Naive thymus-derived CD8-positive, alpha-beta T cell (primary cell): Measurements from ENCODE around the gene WFDC1. TPM values are rescaled to one million over a fixed set of nuclear protein-coding genes. Genes with fewer than 3 reads are reported as not detected.

Experiments
- ATAC-seq, 2 donors: fragments of 150-1000 bp; cut with Tn5 transposase in 1 of 2; sonication (Bioruptor Pico), chemical (Tn5 transposase) in 1 of 2; 1 replicate in 1 of 2; 2 replicates in 1 of 2; pipeline ENCODE4 v1.10.0; 2021; ENCODE audit warnings: mild to moderate bottlenecking in 2 of 2, moderate library complexity in 2 of 2
- POLR2A ChIA-PET: fragments of 350-600 bp; sonication (Branson Sonifier 250); formaldehyde crosslinking; loops from one replicate; lab custom pipeline; 2021; ENCODE audit warnings: antibody characterized with exemption; lab: Charles Lee
- DNase-seq, 10 donors: peaks; one replicate each; pipeline versions ENCODE4 v3.0.0 to v3.0.0-alpha.2; 2020 to 2022
- H3K27ac Mint-ChIP-seq, 10 donors: one replicate each; pipeline ENCODE4 v1.8.0; 2020 to 2022; ENCODE audit warnings: mild to moderate bottlenecking in 10 of 10, mixed read lengths in 10 of 10, moderate library complexity in 4 of 10, inconsistent platforms in 1 of 10
- H3K27me3 Mint-ChIP-seq, 5 donors: one replicate each; pipeline ENCODE4 v1.8.0; 2021 to 2022; ENCODE audit warnings: mixed read lengths in 5 of 5
- H3K36me3 Mint-ChIP-seq, 3 donors: one replicate each; pipeline ENCODE4 v1.8.0; 2020 to 2022; ENCODE audit warnings: mixed read lengths in 3 of 3, mild to moderate bottlenecking in 2 of 3, inconsistent platforms in 1 of 3
- H3K4me1 Mint-ChIP-seq, 4 donors: one replicate each; pipeline ENCODE4 v1.8.0; 2021 to 2022; ENCODE audit warnings: mixed read lengths in 4 of 4
- H3K4me3 Mint-ChIP-seq, 10 donors: one replicate each; pipeline ENCODE4 v1.8.0; 2020 to 2022; ENCODE audit warnings: mild to moderate bottlenecking in 10 of 10, mixed read lengths in 10 of 10, moderate library complexity in 6 of 10, inconsistent platforms in 1 of 10
- H3K9me3 Mint-ChIP-seq, 9 donors: one replicate each; pipeline ENCODE4 v1.8.0; 2020 to 2022; ENCODE audit warnings: mixed read lengths in 9 of 9, mild to moderate bottlenecking in 3 of 9, inconsistent platforms in 1 of 9, moderate library complexity in 1 of 9
- polyA plus RNA-seq, 3 donors: library from polyadenylated mRNA; unstranded; fragments of 300-500 nt; fragmentation: Illumina TruSeq; gene quantifications; one replicate each; pipeline ENCODE4 v1.2.3, GENCODE V29; 2021
- total RNA-seq, 8 experiments: library from RNA in 2 of 8; stranded (reverse) in 2 of 8; gene quantifications; one replicate each; pipeline ENCODE4 v1.2.3 and lab custom pipeline; 2021 to 2026

Gene WFDC1
- total and polyA plus RNA-seq, 5 experiments from 2014 or later, result not detected

- no peak overlapping the region for H3K4me3 Mint-ChIP-seq
- DNase-seq (no peak), ATAC-seq (no peak)
- H3K9me3 Mint-ChIP-seq, result no peaks in the 10 kb centered on the region
- peaks cover 0 to 2% (median 0%) of the 10 kb centered on the region in 4 donors for H3K4me1 Mint-ChIP-seq
- H3K27ac Mint-ChIP-seq, result no peak overlapping the region
- peaks cover 0 to 14% (median 5%) of the 10 kb centered on the region in 5 donors for H3K27me3 Mint-ChIP-seq
- POLR2A ChIA-PET, result no interaction called here
- H3K36me3 Mint-ChIP-seq, result no peaks in the 10 kb centered on the region
These were observed 19.0 kb upstream of the WFDC1 start for GRCh38 chr16:84275585-84276151.

- Mint-ChIP-seq H3K4me1 (peaks cover 0 to 2% (median 0%) of the 10 kb centered on the region in 4 donors), H3K4me3 (no peak overlapping the region), H3K27ac (peak overlapping the region in 1 of 10 donors; percentile 23), H3K27me3 (peaks cover 0 to 14% (median 5%) of the 10 kb centered on the region in 5 donors), H3K36me3 (no peaks in the 10 kb centered on the region), H3K9me3 (no peaks in the 10 kb centered on the region)
- ATAC-seq (peak; percentile 74 to 82), DNase-seq (peak; percentile 32 to 78 (median 63))
- POLR2A ChIA-PET, result interaction anchor here (0.6 kb wide), 1 partner anchor 231 kb away, joined by 3 read pairs; no protein-coding TSS in a partner anchor
These were observed 17.3 kb upstream of the WFDC1 start for GRCh38 chr16:84277244-84277823.

GRCh38 chr16:84278333-84278732 is 16.3 kb upstream of the WFDC1 start:
- no peaks in the 10 kb centered on the region for H3K9me3 Mint-ChIP-seq
- ATAC-seq (no peak), DNase-seq (no peak)
- no peak overlapping the region for H3K27ac Mint-ChIP-seq
- no peak overlapping the region for H3K4me3 Mint-ChIP-seq
- peaks cover 0 to 2% (median 0%) of the 10 kb centered on the region in 4 donors for H3K4me1 Mint-ChIP-seq
- no peaks in the 10 kb centered on the region for H3K36me3 Mint-ChIP-seq
- peaks cover 0 to 16% (median 5%) of the 10 kb centered on the region in 5 donors for H3K27me3 Mint-ChIP-seq
- POLR2A ChIA-PET, result no interaction called here

- Mint-ChIP-seq H3K4me3 (no peak overlapping the region), H3K27ac (no peak overlapping the region), H3K4me1 (peaks cover 0 to 5% (median 0%) of the 10 kb centered on the region in 4 donors), H3K9me3 (no peaks in the 10 kb centered on the region), H3K36me3 (no peaks in the 10 kb centered on the region), H3K27me3 (peaks cover 0 to 16% (median 5%) of the 10 kb centered on the region in 5 donors)
- POLR2A ChIA-PET, result no interaction called here
- DNase-seq, result no peak
- no peak for ATAC-seq
These were observed 15.7 kb upstream of the WFDC1 start for GRCh38 chr16:84278968-84279367.

- H3K9me3 Mint-ChIP-seq, result no peaks in the 10 kb centered on the region
- peaks cover 0 to 16% (median 5%) of the 10 kb centered on the region in 5 donors for H3K27me3 Mint-ChIP-seq
- POLR2A ChIA-PET, result no interaction called here
- no peak for ATAC-seq
- H3K4me3 Mint-ChIP-seq, result no peak overlapping the region
- no peaks in the 10 kb centered on the region for H3K36me3 Mint-ChIP-seq
- DNase-seq, result no peak
- H3K4me1 Mint-ChIP-seq, result peaks cover 0 to 5% (median 0%) of the 10 kb centered on the region in 4 donors
- H3K27ac Mint-ChIP-seq, result no peak overlapping the region
These were observed 14.8 kb upstream of the WFDC1 start for GRCh38 chr16:84279881-84280280.

GRCh38 chr16:84281074-84281473 is 13.6 kb upstream of the WFDC1 start:
- DNase-seq (no peak), ATAC-seq (no peak)
- Mint-ChIP-seq H3K9me3 (no peaks in the 10 kb centered on the region), H3K4me3 (no peak overlapping the region), H3K36me3 (no peaks in the 10 kb centered on the region), H3K4me1 (peaks cover 0 to 5% (median 0%) of the 10 kb centered on the region in 4 donors), H3K27ac (no peak overlapping the region), H3K27me3 (peaks cover 0 to 10% (median 4%) of the 10 kb centered on the region in 5 donors)
- POLR2A ChIA-PET, result no interaction called here

- H3K4me3 Mint-ChIP-seq, result no peak overlapping the region
- no peaks in the 10 kb centered on the region for H3K36me3 Mint-ChIP-seq
- DNase-seq, result no peak
- H3K27ac Mint-ChIP-seq, result no peak overlapping the region
- ATAC-seq, result no peak
- POLR2A ChIA-PET, result no interaction called here
- peaks cover 0 to 10% (median 4%) of the 10 kb centered on the region in 5 donors for H3K27me3 Mint-ChIP-seq
- peaks cover 0 to 5% (median 0%) of the 10 kb centered on the region in 4 donors for H3K4me1 Mint-ChIP-seq
- H3K9me3 Mint-ChIP-seq, result no peaks in the 10 kb centered on the region
These were observed 12.1 kb upstream of the WFDC1 start for GRCh38 chr16:84282533-84282932.

GRCh38 chr16:84283314-84284153 is 11.1 kb upstream of the WFDC1 start:
- H3K36me3 Mint-ChIP-seq, result no peaks in the 10 kb centered on the region
- peak overlapping the region in 1 of 10 donors; percentile 24 for H3K27ac Mint-ChIP-seq
- H3K4me3 Mint-ChIP-seq, result no peak overlapping the region
- DNase-seq (no peak), ATAC-seq (no peak)
- POLR2A ChIA-PET, result no interaction called here
- peaks cover 0 to 3% (median 0%) of the 10 kb centered on the region in 4 donors for H3K4me1 Mint-ChIP-seq
- H3K9me3 Mint-ChIP-seq, result no peaks in the 10 kb centered on the region
- H3K27me3 Mint-ChIP-seq, result peaks cover 2 to 15% (median 10%) of the 10 kb centered on the region in 5 donors

GRCh38 chr16:84284154-84284722 is 10.4 kb upstream of the WFDC1 start:
- ATAC-seq, result no peak
- Mint-ChIP-seq H3K27ac (no peak overlapping the region), H3K4me1 (peaks cover 0 to 3% (median 0%) of the 10 kb centered on the region in 4 donors), H3K9me3 (no peaks in the 10 kb centered on the region), H3K4me3 (no peak overlapping the region), H3K36me3 (no peaks in the 10 kb centered on the region), H3K27me3 (peaks cover 2 to 21% (median 13%) of the 10 kb centered on the region in 5 donors)
- POLR2A ChIA-PET, result no interaction called here
- no peak for DNase-seq

GRCh38 chr16:84286578-84287240 is 8.0 kb upstream of the WFDC1 start:
- no peak for DNase-seq
- no peak overlapping the region for H3K4me3 Mint-ChIP-seq
- no peaks in the 10 kb centered on the region for H3K36me3 Mint-ChIP-seq
- peaks cover 0 to 4% (median 2%) of the 10 kb centered on the region in 4 donors for H3K4me1 Mint-ChIP-seq
- ATAC-seq, result no peak
- no peaks in the 10 kb centered on the region for H3K9me3 Mint-ChIP-seq
- H3K27me3 Mint-ChIP-seq, result peaks cover 6 to 35% (median 23%) of the 10 kb centered on the region in 5 donors
- H3K27ac Mint-ChIP-seq, result no peak overlapping the region
- POLR2A ChIA-PET, result no interaction called here

- H3K27ac Mint-ChIP-seq, result no peak overlapping the region
- peaks cover 0 to 2% (median 0%) of the 10 kb centered on the region in 9 donors for H3K9me3 Mint-ChIP-seq
- H3K27me3 Mint-ChIP-seq, result peaks cover 7 to 41% (median 30%) of the 10 kb centered on the region in 5 donors
- no peaks in the 10 kb centered on the region for H3K36me3 Mint-ChIP-seq
- POLR2A ChIA-PET, result no interaction called here
- H3K4me1 Mint-ChIP-seq, result peaks cover 0 to 11% (median 5%) of the 10 kb centered on the region in 4 donors
- H3K4me3 Mint-ChIP-seq, result no peak overlapping the region
- no peak for DNase-seq
- no peak for ATAC-seq
These were observed 5.8 kb upstream of the WFDC1 start for GRCh38 chr16:84288902-84289301.

- POLR2A ChIA-PET, result interaction anchor here (0.5 kb wide), 1 partner anchor 291 kb away, joined by 5 read pairs; no protein-coding TSS in a partner anchor
- ATAC-seq (no peak), DNase-seq (no peak)
- peaks cover 0 to under 1% (median 0%) of the 10 kb centered on the region in 3 donors for H3K36me3 Mint-ChIP-seq
- no peak overlapping the region for H3K4me3 Mint-ChIP-seq
- peaks cover 0 to 2% (median 0%) of the 10 kb centered on the region in 9 donors for H3K9me3 Mint-ChIP-seq
- peak overlapping the region in 1 of 10 donors; percentile 4 for H3K27ac Mint-ChIP-seq
- H3K27me3 Mint-ChIP-seq, result peaks cover 20 to 64% (median 47%) of the 10 kb centered on the region in 5 donors
- peaks cover 5 to 28% (median 19%) of the 10 kb centered on the region in 4 donors for H3K4me1 Mint-ChIP-seq
These were observed 3.5 kb upstream of the WFDC1 start for GRCh38 chr16:84291226-84291625.
